EH (cell line): ENCODE data around the gene SPATA31A6.
"Not testable (repeated sequence)": the region's sequence is repeated elsewhere in the genome, so short reads cannot be mapped to it uniquely, and the experiment has no call there.

Experiments
- DNase-seq: peaks from one replicate; pipeline ENCODE4 v3.0.0-alpha.2; 2015; ENCODE audit warnings: low read depth

The SPATA31A6 gene

DNA sequence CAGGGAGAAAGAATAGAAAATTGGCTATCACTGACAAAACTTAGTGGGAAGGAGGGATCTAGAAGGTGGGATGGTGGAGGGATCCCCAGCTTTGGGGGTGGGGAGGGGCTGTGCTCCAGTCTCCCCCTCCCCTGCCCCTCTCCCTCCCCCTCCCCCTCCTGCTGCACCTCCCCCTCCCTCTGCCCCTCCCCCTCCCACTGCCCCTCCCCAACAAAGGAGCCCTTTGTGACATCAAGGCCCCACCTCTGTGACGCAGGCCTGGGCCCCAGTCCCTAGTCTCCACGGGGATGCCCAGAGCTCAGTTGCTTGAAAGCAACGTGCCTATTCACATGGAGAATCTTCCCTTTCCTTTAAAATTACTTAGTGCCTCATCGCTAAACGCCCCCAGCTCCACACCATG is at the start of gene SPATA31A6:
TSS of gene SPATA31A6 (plus strand) at position 301 of the 400 bp plus-strand sequence. CDS start at position 330, 29 bp downstream.
- not testable (repeated sequence) for DNase-seq

- not testable (repeated sequence) for DNase-seq
Observed at GRCh38 chr9:42160299-42160698, 23.2 kb upstream of the SPATA31A6 start.

- DNase-seq = not testable (repeated sequence)
Observed at GRCh38 chr9:42219861-42220260, 36.4 kb downstream of the SPATA31A6 start.

- DNase-seq = not testable (repeated sequence)
Observed at GRCh38 chr9:42223230-42223629, 39.8 kb downstream of the SPATA31A6 start.

DNA sequence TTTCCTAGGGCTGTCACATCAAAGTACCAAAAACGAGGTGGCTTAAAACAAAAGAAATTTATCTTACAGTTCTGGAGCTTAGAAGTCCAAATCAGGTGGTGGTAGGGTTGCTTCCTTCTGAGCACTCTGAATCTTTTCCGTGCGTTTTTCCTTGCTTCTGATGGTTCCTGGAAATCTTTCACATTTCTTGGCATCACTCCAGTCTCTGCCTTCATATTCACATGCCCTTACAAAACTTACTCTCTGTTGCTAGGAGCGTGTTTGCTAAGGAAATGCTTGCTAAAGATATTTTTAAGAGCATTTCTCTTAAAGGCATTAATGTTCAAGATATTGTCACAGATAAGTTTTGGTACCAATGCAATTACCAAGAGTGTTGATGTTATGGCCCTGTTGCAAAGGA is 49.6 kb downstream of the SPATA31A6 start:
- DNase-seq = not testable (repeated sequence)

GRCh38 chr9:42234610-42235009 is 51.2 kb downstream of the SPATA31A6 start:
- not testable (repeated sequence) for DNase-seq

- DNase-seq = not testable (repeated sequence)
Observed at GRCh38 chr9:42235352-42235991, 52.0 kb downstream of the SPATA31A6 start.

- not testable (repeated sequence) for DNase-seq
Observed at GRCh38 chr9:42236097-42236496, 52.6 kb downstream of the SPATA31A6 start.

GRCh38 chr9:42237381-42237780 is 53.9 kb downstream of the SPATA31A6 start:
- DNase-seq = not testable (repeated sequence)

DNA sequence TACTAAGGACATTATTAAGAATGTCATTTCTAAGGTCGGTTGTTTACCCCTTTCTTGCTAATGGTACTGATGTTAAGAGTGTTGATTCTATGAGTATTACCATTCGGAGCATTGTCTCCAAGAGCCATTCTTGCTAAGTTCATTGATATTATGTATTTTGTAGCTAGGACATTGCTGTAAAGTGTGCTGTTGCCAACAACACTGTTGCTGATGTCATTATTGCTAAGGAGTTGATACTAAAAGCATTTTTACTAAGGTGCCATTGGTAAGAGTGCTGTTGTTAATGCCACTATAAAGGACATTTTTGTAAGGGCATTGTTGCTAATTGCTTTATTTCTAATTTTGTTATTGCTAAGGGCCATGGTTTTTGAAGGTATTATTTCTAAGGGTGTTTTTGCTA is 55.4 kb downstream of the SPATA31A6 start:
- DNase-seq = not testable (repeated sequence)
